H9 (cell line): ENCODE data around the gene NPRL2. TPM values are rescaled to one million over a fixed set of nuclear protein-coding genes. Genes with fewer than 3 reads are reported as not detected.

Experiments
- DNase-seq: peaks from one replicate; pipeline ENCODE4 v3.0.0-alpha.2; 2017
- H2AFZ ChIP-seq: one replicate; pipeline ENCODE4 v1.6.1; 2013; ENCODE audit warnings: mild to moderate bottlenecking, low read length, control low read depth, moderate library complexity
- H2AK5ac ChIP-seq: 2 replicates; pipeline ENCODE4 v1.6.1; 2013; ENCODE audit warnings: low read length, control low read depth, mixed read lengths; ENCODE audit not compliant: insufficient read length
- H2BK120ac ChIP-seq: one replicate; pipeline ENCODE4 v1.6.1; 2013; ENCODE audit warnings: low read depth, mild to moderate bottlenecking, low read length, control low read depth, inconsistent platforms; ENCODE audit not compliant: poor library complexity, severe bottlenecking
- H2BK12ac ChIP-seq: 2 replicates; pipeline ENCODE4 v1.6.1; 2013; ENCODE audit warnings: low read length, control low read depth, mixed read lengths, low read depth; ENCODE audit not compliant: insufficient read length
- H2BK15ac ChIP-seq: 2 replicates; pipeline ENCODE4 v1.6.1; 2013; ENCODE audit warnings: low read depth, low read length, control low read depth
- H2BK20ac ChIP-seq: one replicate; pipeline ENCODE4 v1.6.1; 2013; ENCODE audit warnings: low read depth, mild to moderate bottlenecking, low read length, control low read depth, inconsistent platforms; ENCODE audit not compliant: poor library complexity, severe bottlenecking
- H2BK5ac ChIP-seq: 2 replicates; pipeline ENCODE4 v1.6.1; 2013; ENCODE audit warnings: low read length, control low read depth, mixed read lengths; ENCODE audit not compliant: insufficient read length
- H3K14ac ChIP-seq: 2 replicates; pipeline ENCODE4 v1.6.1; 2013; ENCODE audit warnings: low read length, control low read depth; ENCODE audit not compliant: insufficient read depth
- H3K18ac ChIP-seq: 2 replicates; pipeline ENCODE4 v1.6.1; 2013; ENCODE audit warnings: low read depth, mild to moderate bottlenecking, mixed read lengths, low read length, control low read depth; ENCODE audit not compliant: insufficient read length
- H3K23ac ChIP-seq: 2 replicates; pipeline ENCODE4 v1.6.1; 2013; ENCODE audit warnings: low read length, control low read depth, mixed read lengths, low read depth; ENCODE audit not compliant: insufficient read length
- H3K23me2 ChIP-seq: 2 replicates; pipeline ENCODE4 v1.6.1; 2013; ENCODE audit warnings: low read depth, mild to moderate bottlenecking, mixed read lengths, low read length, control low read depth; ENCODE audit not compliant: insufficient read length, poor library complexity, severe bottlenecking
- H3K27ac ChIP-seq: 2 replicates; pipeline ENCODE4 v1.5.1; 2013; ENCODE audit warnings: low read length, control low read depth, mixed read lengths, low read depth; ENCODE audit not compliant: insufficient read length
- H3K27me3 ChIP-seq: 2 replicates; pipeline ENCODE4 v1.6.1; 2013; ENCODE audit warnings: low read length, control low read depth, inconsistent platforms; ENCODE audit not compliant: insufficient read depth
- H3K4ac ChIP-seq: 2 replicates; pipeline ENCODE4 v1.6.1; 2013; ENCODE audit warnings: low read depth, mild to moderate bottlenecking, control low read depth, inconsistent platforms, low read length, moderate library complexity
- H3K4me1 ChIP-seq: 2 replicates; pipeline ENCODE4 v1.6.1; 2013; ENCODE audit warnings: low read length, control low read depth, inconsistent platforms; ENCODE audit not compliant: insufficient read depth
- H3K4me2 ChIP-seq: 2 replicates; pipeline ENCODE4 v1.6.1; 2013; ENCODE audit warnings: low read length, control low read depth, mixed read lengths; ENCODE audit not compliant: insufficient read length, insufficient read depth
- H3K56ac ChIP-seq: 2 replicates; pipeline ENCODE4 v1.6.1; 2013; ENCODE audit warnings: low read depth, mild to moderate bottlenecking, mixed read lengths, low read length, control low read depth; ENCODE audit not compliant: insufficient read length
- H3K79me1 ChIP-seq: 2 replicates; pipeline ENCODE4 v1.6.1; 2013; ENCODE audit warnings: low read depth, mild to moderate bottlenecking, moderate library complexity, low read length, control low read depth, inconsistent platforms; ENCODE audit not compliant: insufficient read depth, poor library complexity, severe bottlenecking
- H3K79me2 ChIP-seq: 2 replicates; pipeline ENCODE4 v1.6.1; 2013; ENCODE audit warnings: low read length, control low read depth, inconsistent platforms; ENCODE audit not compliant: insufficient read depth
- H3K9ac ChIP-seq: 2 replicates; pipeline ENCODE4 v1.6.1; 2013; ENCODE audit warnings: low read length, control low read depth, mixed read lengths; ENCODE audit not compliant: insufficient read length; ENCODE audit errors: extremely low read depth
- H3K9me3 ChIP-seq: one replicate; pipeline ENCODE4 v1.6.1; 2013; ENCODE audit warnings: low read depth, low read length, inconsistent platforms; ENCODE audit not compliant: control insufficient read depth
- H3T11ph ChIP-seq: one replicate; pipeline ENCODE4 v1.6.1; 2013; ENCODE audit warnings: mild to moderate bottlenecking, low read length, control low read depth, inconsistent platforms
- H4K20me1 ChIP-seq: one replicate; pipeline ENCODE4 v1.6.1; 2013; ENCODE audit not compliant: control insufficient read depth, insufficient read length, insufficient read depth
- H4K5ac ChIP-seq: 2 replicates; pipeline ENCODE4 v1.6.1; 2013; ENCODE audit warnings: low read depth, mild to moderate bottlenecking, mixed read lengths, low read length, control low read depth; ENCODE audit not compliant: insufficient read length
- H4K8ac ChIP-seq: replicated peaks from 2 replicates; pipeline ENCODE4 v1.6.1; 2013; ENCODE audit warnings: low read length, control low read depth, mixed read lengths, low read depth; ENCODE audit not compliant: insufficient read length
- H4K91ac ChIP-seq: 2 replicates; pipeline ENCODE4 v1.6.1; 2013; ENCODE audit warnings: low read depth, mild to moderate bottlenecking, moderate library complexity, mixed read lengths, low read length, control low read depth; ENCODE audit not compliant: insufficient read length
- H3K27ac Mint-ChIP-seq, 3 experiments: 2 replicates in 2 of 3; 3 replicates in 1 of 3; pipeline ENCODE4 v1.8.0; 2020 to 2021; ENCODE audit warnings: mixed read lengths in 3 of 3, mild to moderate bottlenecking in 1 of 3, moderate library complexity in 1 of 3
- H3K27me3 Mint-ChIP-seq: 2 replicates; pipeline ENCODE4 v1.8.0; 2021; ENCODE audit warnings: low read depth, mild to moderate bottlenecking, moderate library complexity, mixed read lengths
- H3K36me3 Mint-ChIP-seq, 3 experiments: 2 replicates in 2 of 3; 3 replicates in 1 of 3; pipeline ENCODE4 v1.8.0; 2020 to 2021; ENCODE audit warnings: low read depth in 3 of 3, mixed read lengths in 3 of 3; ENCODE audit not compliant: insufficient read depth in 1 of 3
- H3K4me1 Mint-ChIP-seq, 2 experiments: 2 replicates each; pipeline ENCODE4 v1.8.0; 2020; ENCODE audit warnings: mixed read lengths in 2 of 2
- H3K4me3 Mint-ChIP-seq, 2 experiments: 2 replicates in 1 of 2; 3 replicates in 1 of 2; pipeline ENCODE4 v1.8.0; 2020 to 2021; ENCODE audit warnings: mild to moderate bottlenecking in 2 of 2, mixed read lengths in 2 of 2, moderate library complexity in 1 of 2
- H3K9me3 Mint-ChIP-seq, 2 experiments: 2 replicates in 1 of 2; 3 replicates in 1 of 2; pipeline ENCODE4 v1.8.0; 2020; ENCODE audit warnings: mild to moderate bottlenecking in 2 of 2, mixed read lengths in 2 of 2, moderate library complexity in 1 of 2
- CTCF ChIP-seq: fragments of 200-600 bp; sonication (generic); conservative IDR thresholded peaks from 3 replicates; pipeline ENCODE4 v1.8.0; 2021; ENCODE audit warnings: antibody characterized with exemption, mild to moderate bottlenecking
- WGBS: extraction: QIAGEN DNeasy Blood & Tissue Kit; methylation state at CpG from one replicate; pipeline ENCODE4 v1.1.7; 2013; ENCODE audit warnings: missing lambda C conversion rate, low lambda C conversion rate, mixed read lengths; ENCODE audit not compliant: insufficient read length; ENCODE audit errors: extremely low coverage; 5-methylcytosine and 5-hydroxymethylcytosine counted together
- total RNA-seq: library from RNA; stranded (reverse); gene quantifications from 2 replicates; pipeline ENCODE4 v1.2.1, GENCODE V29; 2021

The NPRL2 gene
- total RNA-seq, 1 experiment from 2014 or later: 23.4 TPM

- Histone ChIP-seq H4K91ac (no peak overlapping the region), H2BK120ac (no peak overlapping the region), H3K4me2 (no peak overlapping the region), H3K9me3 (no peaks in the 10 kb centered on the region), H3K27ac (no peak overlapping the region), H4K20me1 (no peaks in the 10 kb centered on the region), H3K23me2 (peaks cover 10% of the 10 kb centered on the region), H3K79me1 (peaks cover 3% of the 10 kb centered on the region), H4K5ac (no peak overlapping the region), H2BK15ac (no peak overlapping the region), H2BK20ac (no peak overlapping the region), H2AFZ (no peak overlapping the region), H3K4me1 (no peaks in the 10 kb centered on the region; the same call in 1 of the 2 replicates), H3K23ac (no peak overlapping the region), H3K27me3 (no peaks in the 10 kb centered on the region), H3K14ac (no peak overlapping the region), H3K56ac (no peak overlapping the region), H3K18ac (no peak overlapping the region), H3K9ac (no peak overlapping the region), H3T11ph (no peak overlapping the region), H2BK5ac (no peak overlapping the region), H2AK5ac (no peak overlapping the region), H4K8ac (no peak overlapping the region), H2BK12ac (no peak overlapping the region), H3K79me2 (peaks cover under 1% of the 10 kb centered on the region; the same call in 1 of the 2 replicates), H3K4ac (no peak overlapping the region)
- peak; percentile 40; the same call in 2 of the 3 replicates for TF ChIP-seq CTCF
- Mint-ChIP-seq H3K27me3 (no peaks in the 10 kb centered on the region), H3K36me3 (peaks cover 16 to 32% (median 30%) of the 10 kb centered on the region in 3 experiments; a peak in 6 of 7 replicates), H3K9me3 (no peaks in the 10 kb centered on the region), H3K27ac (peak overlapping the region in 1 of 3 experiments; percentile 27; a peak in 1 of 7 replicates), H3K4me3 (no peak overlapping the region), H3K4me1 (peaks cover 28% of the 10 kb centered on the region in 2 experiments)
- DNase-seq: no peak
- no CpG with 5 or more reads among the region's 2 CpGs for WGBS
These were observed 2.2 kb upstream of the NPRL2 start for GRCh38 chr3:50352781-50353180.
